HG03159 (cell line): ENCODE data around the gene ABL1.

Experiments used
- ATAC-seq: cut with Tn5 transposase; IDR thresholded peaks from one replicate; pipeline ENCODE4 v1.9.1; 2021; ENCODE audit warnings: mild to moderate bottlenecking, moderate library complexity; ENCODE audit not compliant: unreplicated experiment

The ABL1 gene

DNA sequence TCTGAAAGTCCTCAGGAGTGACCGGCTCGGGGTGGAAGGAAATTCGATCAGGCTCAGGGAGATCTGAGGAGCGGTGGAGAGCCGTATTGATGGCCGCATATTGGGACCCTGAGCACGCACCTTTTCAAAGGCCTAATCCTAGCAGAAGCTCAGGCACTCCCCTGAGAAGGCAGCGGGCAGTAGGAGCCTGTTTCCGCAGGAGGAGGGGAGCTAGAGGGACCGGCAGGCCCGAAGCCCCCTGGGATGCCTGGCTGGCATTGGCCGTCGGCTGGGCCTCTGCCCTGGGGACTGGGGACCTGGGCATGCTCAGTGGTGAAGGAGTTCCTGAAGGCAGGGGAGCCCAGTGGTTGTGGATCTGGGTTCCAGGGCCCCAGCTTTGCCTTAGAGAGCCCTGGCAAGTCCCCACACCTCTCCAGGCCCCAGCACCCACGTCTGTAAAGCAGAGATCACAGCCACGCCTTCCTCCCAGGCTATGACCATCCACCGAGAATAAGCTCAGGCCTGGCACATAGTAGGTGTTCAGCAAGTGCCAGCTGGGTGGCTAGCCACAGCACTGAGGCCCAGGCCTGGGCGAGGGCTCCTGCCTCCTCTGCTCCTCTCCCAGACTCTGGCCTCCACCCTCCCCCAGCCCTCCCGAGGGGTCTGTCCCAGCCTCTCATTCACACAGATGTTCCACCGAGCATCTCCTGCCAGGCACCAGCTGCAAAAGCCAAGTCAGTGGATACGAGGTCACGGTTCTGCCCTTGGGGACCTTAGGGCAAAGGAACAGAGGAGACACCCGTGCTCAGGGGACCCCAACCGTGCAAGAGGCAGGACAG lies 78.8 kb downstream of the ABL1 start:
- no peak for ATAC-seq

DNA sequence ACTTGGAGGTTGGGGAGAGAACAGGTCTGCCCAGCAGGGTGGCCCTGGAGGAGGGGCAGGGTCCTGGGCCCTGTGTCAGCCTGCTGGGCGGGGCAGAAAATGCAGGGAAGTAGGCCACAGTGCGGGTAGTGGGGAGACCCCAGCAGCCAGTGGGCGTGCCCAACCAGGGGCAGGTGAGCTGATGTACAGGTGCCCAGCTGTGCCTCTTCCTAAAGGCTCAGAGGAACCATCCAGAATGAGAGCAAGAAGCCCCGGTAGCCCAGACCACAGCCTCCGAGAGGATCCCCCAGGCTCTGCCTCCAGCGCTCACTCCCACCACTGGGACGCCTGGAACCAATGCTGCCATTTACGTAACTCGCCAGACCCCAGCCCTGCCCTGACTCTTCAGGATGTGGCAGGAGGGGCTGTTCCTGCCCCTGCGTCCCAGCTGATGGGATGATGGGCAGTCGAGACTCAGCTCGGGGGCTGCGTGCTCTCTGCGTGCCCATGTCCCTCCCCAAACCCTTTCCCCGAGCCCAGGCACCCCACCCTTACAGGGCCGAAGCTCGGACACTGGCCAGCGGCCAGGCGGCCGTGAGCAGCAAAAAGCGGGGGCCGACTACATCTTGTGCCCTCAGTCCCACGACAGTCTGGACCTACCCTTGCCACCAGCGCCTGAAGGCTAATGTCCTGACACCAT lies 79.5 kb downstream of the ABL1 start:
- ATAC-seq, result no peak

DNA sequence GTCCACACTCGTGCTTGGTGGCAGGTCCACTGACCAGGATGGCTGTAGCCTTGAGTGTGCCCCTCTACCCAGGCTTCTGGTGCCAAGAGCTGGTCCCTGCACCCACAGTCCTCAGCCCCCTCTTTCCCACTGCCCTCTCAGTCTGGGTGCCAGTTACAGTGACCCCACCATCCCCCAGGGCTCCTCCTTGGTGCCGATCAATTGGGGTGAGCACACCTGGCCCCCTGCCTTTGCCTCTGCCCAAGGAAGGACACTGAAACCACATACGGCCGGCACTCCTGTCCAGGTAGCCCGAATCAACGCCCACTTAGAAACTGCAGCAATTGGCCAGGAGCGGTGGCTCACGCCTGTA lies 80.0 kb downstream of the ABL1 start:
- no peak for ATAC-seq

DNA sequence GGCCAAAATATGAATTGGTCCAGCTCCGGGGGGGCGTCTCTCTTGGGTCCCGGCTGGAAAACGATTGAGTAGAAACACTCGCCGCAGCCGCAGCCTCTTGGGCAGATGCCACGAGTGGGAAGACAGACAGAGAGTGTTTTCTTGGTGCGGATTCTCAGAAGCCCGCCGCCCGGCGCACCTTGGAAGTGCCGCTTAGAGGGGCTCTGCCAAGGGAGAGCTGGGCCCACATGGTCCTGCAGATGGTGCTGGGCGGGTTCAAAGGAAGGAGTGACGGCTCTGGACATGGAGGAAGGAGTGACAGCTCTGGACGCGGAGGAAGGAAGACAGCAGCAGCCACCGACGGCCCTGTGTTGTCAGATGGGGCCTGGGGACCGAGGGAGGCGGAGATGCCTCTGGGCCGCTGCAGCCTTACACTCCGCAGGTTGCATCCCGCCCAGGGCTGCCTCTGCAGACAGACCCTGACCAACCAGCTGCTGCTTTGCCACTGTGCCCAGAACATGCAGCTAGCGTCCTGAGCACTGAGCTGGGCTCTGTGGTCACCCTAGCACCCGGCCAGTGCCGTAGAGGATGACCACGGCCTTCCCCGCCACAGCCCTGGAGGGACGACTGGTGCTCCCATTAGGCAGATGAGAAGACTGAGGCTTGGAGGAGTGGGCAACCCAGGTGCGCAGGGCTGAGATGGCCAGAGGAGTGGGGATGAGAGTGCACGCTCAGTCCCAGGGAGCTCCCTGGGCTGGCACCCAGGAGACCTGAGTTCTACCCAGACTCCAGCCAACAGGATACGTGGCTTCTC lies 82.3 kb downstream of the ABL1 start:
- ATAC-seq, result no peak

DNA sequence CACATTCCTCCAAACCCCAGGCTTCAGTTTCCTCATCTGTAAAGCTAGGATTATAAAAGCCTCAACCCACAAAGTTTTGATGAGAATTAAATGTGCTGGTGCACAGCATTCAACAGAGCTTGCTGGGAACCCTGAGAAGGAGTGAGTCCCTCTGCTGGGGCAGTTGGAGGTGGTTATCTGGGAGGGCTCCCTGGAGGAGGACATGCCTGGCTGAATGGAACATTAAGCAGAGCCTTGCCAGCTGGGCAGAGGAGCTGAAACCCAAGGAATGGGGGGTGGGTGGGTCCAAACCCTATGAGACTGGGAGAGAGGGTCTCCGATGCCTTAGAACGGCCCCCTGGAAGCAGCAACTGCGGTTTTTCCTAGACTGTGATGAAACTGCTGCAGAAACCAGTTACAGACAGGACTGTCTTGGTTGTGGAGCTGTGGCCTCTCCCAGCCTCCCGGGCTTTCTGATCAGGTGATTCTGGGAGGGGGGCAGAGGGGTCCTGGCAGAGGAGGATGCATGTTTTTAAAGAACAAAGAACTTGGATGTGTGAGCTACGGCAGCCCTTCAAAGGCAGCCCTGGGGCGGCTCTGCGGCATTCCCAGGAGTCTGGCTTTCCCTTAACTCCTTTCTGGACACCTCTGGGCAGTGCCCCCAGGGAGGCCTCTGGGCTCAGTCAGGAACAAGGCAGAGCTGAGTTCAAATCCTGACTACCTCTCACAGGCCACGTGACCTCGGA lies 83.2 kb downstream of the ABL1 start:
- ATAC-seq, result no peak

DNA sequence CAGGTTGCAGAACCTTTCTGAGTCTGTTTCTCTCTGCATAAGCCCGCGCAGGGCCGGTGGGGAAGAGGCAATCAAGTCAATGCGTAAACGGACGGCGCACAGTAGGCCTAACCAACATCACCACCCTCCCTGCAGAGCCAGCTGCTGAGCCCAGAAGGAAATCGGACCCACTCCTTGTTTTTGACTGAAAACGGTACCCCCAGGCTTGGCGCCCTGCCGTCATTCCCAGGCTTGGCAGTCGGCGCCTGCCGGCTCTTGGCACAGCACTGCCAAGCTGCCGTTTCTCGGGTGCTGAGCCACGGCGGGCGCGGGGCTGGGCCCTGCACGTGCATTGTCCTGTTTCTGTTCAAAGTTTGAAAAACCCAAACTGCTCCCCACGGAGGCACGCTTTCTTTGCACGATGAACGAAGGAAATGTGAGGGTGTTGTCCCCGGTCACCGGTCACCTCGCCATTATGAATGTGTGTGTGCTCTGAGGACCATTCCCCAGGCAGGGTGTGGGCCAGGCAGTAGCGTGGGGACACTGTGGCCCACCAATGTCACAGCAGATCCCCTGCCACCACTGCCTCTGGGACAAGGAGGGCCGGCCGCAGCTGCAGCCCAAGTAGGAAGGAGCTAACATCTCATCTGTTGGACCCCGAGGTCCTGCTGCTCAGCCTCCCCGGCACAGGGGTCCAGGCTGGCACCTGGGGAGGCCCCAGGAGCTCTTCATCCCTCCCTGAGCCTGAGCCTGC lies 83.9 kb downstream of the ABL1 start:
- ATAC-seq, result no peak

DNA sequence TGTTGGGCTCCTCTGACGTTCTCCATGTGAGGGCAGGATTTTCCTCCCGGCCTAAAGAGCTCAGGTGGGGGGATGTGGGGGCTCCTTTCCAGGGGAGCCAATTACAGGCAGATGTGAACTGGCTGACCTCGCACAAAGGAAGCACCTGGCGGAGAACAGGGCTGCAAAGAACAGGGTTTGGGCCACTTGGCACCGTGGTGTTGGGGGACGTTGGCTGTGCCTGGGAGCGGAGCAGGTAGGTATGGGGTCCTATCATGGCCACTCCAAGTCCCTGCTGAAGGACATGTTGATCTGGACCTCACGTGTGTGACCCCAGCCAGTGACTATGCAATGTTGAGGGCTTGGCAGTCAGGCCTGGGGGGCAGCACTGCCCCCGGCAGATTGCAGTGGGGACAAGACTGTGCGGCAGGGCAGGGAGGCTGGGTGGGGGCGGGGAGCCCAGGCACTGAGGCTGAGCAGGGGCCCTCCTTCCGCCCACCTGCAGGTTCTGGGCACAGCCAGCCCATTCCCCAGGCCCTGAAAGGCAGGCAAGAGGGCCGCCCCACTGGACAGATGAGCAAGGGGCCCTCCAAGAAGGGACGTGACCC lies 84.6 kb downstream of the ABL1 start:
- ATAC-seq, result no peak

DNA sequence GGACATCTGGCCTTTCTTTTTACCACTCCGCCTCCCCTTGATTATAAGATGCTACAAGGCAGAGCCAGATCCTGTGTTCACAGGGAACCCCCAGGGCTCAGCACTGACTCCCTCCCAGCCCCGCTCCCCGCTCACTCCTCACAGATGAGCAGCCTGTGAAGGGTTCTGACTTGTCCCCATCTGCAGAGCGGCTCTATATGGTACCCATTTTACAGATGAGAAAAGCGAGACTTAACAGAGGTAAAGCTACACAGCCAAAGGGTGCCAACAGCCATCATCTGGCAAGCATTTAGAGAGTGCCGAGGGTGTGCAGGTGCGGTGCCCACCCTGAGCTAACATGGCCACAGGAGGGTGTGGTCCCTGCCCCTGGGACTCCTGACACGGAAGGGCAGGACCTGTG lies 85.2 kb downstream of the ABL1 start:
- no peak for ATAC-seq

DNA sequence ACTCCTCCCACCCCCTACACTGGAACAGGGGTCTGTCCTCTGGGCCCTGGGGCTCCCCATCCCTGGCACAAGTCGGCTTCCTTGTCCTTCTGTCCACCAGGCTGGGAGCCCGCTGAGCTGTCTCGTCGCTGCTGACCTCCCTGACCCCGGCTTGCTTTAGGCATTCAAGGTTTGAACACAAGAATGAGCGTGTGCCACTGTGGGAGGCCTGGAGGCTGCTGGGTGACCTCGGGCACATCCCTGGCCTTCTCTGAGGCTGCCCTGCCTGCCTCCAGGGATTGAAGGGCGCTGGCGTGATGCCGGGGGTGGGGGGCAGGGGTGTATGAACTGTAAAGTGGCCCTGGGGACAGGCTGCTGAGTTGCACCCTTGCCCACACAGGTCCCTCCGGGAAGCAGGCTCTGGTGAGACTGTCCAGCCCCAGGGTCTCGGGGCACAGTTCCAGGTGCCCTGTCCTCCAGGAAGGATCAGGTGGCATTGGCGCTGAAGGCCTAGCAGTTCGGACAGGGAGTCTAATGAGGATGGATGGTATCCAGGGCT lies 85.8 kb downstream of the ABL1 start:
- no peak for ATAC-seq

DNA sequence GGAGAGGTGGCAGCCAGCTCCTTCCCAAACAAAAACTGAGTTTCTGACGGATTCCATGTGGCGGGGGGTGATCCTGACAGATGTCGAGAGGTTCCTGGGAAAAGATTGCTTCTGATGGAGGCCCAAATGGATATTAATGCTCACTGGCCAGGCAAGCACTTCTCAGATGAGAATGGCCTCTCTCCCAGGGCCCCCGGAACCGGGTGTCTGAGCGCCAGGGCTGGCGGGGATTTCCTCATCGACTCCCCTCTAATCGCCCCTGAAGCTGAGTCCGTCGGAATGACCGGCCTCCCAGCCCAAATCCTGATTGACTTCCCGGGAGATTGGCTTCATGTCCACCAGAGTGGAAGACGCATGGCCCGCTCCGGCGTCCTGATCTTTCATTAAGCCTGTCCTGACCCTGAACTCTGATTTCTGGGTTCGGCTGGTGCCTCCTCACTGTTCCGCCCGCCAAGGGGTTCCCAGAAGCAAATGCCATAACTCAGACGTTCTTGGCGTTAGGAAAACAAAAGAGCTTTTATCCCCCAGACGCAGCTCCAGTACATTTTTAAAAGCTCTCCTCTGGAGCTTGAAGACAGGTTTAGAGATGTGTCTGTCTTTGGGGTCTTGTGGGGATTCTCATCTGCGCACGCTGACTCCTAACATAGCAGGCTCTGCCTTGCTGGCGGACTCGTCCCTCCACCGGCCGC lies 86.4 kb downstream of the ABL1 start:
- ATAC-seq, result no peak

DNA sequence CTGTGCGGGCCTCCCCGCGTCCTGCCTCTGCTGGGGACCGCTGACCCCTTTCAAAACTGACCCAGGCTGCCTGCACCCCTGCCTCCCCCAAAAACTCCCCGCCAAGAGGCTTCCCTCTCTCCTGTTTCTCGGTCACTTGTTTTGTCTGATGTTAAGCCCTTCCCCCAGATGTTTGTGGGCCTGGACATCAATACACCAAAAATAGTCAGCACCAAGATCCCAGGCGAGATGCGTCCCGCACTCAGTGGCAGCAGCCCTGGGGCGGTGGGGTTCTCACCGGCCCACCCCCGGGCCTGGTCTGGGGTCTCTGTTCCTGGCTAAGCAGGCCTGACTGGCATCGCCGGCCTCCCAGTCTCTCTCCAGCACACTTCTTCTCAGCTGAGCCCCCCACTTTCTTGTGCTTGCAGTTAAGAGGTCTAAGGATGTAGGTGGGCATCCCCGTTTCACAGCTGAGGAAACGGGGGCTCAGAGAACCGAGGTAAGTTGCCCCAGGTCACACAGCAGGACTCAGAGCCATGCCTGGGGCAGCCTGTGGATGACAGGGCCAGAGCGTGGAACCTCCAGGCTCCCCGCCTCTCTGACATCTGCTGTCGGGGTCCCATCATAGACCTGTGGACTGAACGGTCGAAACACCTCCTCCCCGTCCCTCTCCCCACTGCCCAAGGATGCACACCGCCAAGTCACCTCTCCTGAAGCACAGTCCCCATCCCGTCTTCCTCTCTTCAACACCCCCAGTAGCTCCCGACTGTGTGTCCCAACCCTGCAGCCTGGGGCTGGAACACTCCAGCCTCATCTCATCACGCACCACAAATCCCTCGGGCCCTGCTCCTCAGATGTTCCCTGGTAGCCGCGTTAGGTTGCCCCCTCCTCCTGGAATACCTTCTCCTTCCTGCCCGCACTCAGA lies 87.2 kb downstream of the ABL1 start:
- ATAC-seq, result no peak

DNA sequence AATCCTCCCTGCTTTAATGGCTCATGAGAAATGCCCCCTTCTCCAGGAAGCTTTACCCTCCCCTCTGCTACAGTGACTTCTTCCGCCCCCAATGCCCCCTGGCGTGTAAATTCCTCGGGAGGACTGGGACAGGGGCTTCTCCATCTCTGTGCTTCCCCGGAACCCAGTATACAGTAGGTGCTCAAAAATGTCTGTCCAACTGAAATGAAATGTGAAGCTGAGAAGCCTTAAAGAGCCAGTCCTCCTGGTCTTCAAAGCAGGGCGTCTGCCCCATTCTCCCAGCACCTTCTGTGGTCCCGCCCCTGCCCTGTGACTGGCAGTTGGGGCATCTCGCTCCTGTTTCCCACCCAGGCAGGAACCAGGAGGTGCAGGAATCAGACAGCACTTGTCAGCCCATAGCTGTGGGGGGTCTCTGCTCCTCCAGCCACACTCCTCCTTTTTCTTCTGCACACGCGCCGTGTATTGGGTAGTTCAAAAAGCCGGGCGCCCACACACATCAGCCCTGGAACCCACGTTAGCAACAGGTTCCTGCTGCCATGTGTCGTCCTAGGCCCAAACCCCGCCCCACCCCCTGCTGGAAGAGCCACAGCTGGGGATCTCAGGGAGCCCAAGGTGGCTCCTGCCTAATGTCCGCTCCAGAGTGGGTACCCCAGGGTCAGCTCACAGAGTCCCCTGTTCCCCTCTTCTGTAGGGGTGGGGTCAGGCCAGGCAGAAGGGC lies 88.0 kb downstream of the ABL1 start:
- ATAC-seq, result no peak

DNA sequence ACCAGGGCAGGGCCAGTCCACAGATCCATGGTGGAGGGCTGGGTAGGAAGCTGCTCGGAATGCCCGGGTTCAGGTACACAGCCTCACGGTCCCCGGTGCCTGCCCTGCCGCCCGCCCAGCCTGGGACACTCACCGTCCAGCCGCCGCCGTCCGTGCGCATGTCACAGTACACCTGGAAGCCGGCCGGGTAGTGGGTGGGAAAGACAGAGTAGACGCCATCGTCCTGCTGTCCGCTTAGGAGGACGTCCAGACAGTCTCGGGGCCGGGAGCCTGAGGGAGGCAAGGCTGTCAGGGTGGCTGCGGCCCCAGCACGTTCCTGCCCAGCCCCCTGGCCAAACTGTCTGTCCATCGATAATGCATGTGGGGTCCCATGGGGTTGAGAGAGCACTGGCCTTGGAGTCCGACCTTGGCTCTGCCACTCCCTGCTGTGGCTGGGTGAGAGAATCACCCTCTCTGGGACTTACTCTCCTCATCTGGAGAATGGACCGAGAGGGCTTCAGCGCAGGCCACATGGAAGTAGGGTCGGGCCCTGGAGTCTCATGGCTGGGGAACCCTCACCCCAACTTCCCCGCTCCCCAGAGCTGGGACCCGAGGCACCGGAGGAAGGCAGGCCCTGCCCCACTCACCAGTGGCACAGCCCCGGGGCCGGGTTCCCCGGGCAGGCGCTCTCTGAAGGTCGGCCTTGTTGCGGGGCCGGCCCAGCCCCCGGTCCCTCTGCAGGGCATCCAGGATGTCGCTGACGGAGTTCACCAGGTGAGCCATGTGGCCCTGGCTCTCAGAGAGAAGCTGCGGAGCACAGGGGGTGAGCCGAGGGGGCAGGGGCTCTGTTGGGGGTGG lies 88.8 kb downstream of the ABL1 start:
- ATAC-seq, result no peak

DNA sequence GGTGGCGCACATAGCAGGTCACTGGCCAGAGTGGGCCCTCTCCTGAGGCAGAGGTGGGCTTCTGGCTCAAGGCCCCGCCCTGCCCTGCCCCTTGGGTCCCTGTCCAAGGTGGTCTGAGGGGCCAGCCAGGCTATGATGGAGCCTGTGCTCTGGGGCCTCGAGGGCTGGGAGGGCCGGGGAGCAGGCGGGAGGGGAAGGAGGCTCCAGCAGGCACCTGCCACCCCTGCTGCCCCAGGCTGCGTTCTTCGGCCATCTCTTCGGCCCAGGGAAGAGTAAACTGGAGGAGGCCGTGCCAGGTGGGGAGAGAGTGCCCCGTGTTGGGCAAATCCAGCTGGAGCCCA lies 89.4 kb downstream of the ABL1 start:
- no peak for ATAC-seq

DNA sequence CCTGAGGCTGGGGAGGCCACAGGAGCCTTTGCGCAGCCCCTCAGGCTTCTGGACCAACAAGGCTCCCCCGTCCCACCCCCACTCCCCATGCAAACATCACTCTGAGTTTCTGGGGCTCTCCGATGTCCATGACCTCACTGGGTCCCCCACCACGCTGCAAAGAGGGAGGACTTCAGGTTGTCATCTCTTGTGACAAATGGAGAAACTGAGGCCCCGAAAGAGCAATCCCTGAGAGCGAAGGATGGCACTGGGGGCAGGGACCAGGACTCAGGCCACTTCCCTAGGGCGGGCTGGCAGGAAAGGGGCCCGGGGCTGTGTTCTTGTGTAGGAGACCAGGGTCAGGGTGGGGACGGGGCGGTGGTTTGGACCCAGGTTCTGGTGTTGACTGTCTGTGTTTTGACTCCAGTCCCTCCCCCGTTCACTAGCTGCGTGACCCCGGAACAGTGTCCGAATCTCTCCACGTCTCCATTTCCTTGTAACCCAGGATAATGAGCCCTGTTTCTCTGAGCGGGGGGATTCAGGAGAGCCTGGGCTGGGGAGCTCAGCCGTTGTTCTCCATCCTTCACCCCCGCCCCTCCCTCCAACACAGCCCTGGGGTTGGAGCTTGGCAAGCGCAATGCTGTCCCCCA lies 90.1 kb downstream of the ABL1 start:
- ATAC-seq, result no peak

DNA sequence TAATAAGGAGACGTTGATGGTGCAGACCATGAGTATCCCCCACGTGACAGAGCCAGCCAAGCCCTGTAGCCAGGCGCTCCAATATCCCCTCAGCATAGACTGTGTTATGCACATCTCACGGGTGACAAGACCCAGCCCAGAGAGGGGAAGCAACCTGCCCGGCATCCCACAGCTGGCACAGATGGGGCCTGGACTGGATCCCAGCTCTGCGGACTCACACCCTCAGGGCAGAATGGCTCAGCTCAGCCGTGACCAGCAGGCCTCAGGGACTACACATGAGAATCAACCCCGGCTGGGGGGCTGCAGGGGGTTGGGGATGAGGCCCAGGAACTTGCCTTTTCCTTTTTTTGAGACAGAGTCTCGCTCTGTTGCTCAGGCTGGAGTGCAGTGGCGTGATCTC lies 92.3 kb downstream of the ABL1 start:
- no peak for ATAC-seq
